ENCODE measurements around the gene BTBD6. TPM values are rescaled to one million over a fixed set of nuclear protein-coding genes. Genes with fewer than 3 reads are reported as not detected.

Gene BTBD6
- total and polyA plus RNA-seq, 9 of the 15 experiments (the other 6 are each of a cell fraction or from before 2014, with no cell fraction given): not detected

DNA sequence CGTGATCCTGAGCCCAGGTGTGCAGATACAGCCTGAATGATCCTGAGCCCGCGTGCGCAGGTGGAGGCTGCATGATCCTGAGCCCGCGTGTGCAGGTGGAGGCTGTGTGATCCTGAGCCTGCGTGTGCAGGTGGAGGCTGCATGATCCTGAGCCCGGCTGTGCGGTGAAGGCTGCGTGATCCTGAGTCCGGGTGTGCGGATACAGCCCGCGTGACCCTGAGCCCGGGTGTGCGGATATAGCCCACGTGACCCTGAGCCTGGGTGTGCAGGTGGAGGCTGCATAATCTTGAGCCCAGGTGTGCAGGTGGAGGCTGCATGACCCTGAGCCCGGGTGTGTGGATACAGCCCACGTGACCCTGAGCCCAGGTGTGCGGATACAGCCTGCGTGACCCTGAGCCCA lies 32.2 kb downstream of the BTBD6 start:
- 96% methylated on average over 3 of the region's 21 CpGs for WGBS (ENCODE audit: insufficient coverage, low coverage, missing lambda C conversion rate)
- Histone ChIP-seq H3K9me3 (replicated peaks; ENCODE audit: control insufficient read depth, insufficient read depth, low read depth, low read length) (no peaks in the 10 kb centered on the region), H3K4me2 (ENCODE audit: insufficient read depth, low read length) (no peak overlapping the region), H3K4me1 (replicated peaks in 1 of 2; ENCODE audit: control insufficient read depth in 2 of 2, insufficient read depth in 2 of 2, low read length in 2 of 2) (peaks cover 0 to 9% of the 10 kb centered on the region in 2 experiments; a peak in 2 of 5 replicates), H3K9ac (ENCODE audit: insufficient read depth in 1 of 2, low read depth in 2 of 2, low read length in 2 of 2) (no peak overlapping the region), H3K79me2 (ENCODE audit: control insufficient read depth, insufficient read depth, low read length) (peaks cover 6% of the 10 kb centered on the region; the same call in 2 of the 3 replicates), H3K4me3 (no peak overlapping the region), H3K27me3 (ENCODE audit: control insufficient read depth in 2 of 2, insufficient read depth in 2 of 2, low read length in 2 of 2) (no peaks in the 10 kb centered on the region), H3K36me3 (ENCODE audit: control insufficient read depth, insufficient read depth, low read length) (peaks cover 3% of the 10 kb centered on the region; the same call in 1 of the 3 replicates), H3K9me1 (ENCODE audit: control insufficient read depth, insufficient read depth, low read length) (no peaks in the 10 kb centered on the region), H4K20me1 (replicated peaks; ENCODE audit: control insufficient read depth, insufficient read depth, low read length) (0 out of 2 replicates have a peak, but pooled peaks cover 4% of the 10 kb centered on the region), H2AFZ (ENCODE audit: low read depth, low read length) (no peak overlapping the region), H3K27ac (ENCODE audit: extremely low read depth, low read depth, low read length) (no peak overlapping the region)
- intact Hi-C loops (cut with micrococcal nuclease): loop anchor here (5.0 kb wide), 1 partner anchor 78 kb away; no protein-coding TSS in a partner anchor
- ATAC-seq: no peak
- FAIRE-seq: no peak
- CTCF ChIA-PET (ENCODE audit: low intra/inter-chr PET ratio): no interaction called here
- BruUV-seq (replicated peaks): no TSS peak
- DNase-seq (ENCODE audit: extremely low read depth in 1 of 4, low spot score in 3 of 4): no peak
- POLR2A ChIA-PET: no interaction called here
- in situ Hi-C loops (cut with MboI): loop anchor here (10.0 kb wide), 1 partner anchor 186 kb away; no protein-coding TSS in a partner anchor
- TF ChIP-seq, protein P1, sequence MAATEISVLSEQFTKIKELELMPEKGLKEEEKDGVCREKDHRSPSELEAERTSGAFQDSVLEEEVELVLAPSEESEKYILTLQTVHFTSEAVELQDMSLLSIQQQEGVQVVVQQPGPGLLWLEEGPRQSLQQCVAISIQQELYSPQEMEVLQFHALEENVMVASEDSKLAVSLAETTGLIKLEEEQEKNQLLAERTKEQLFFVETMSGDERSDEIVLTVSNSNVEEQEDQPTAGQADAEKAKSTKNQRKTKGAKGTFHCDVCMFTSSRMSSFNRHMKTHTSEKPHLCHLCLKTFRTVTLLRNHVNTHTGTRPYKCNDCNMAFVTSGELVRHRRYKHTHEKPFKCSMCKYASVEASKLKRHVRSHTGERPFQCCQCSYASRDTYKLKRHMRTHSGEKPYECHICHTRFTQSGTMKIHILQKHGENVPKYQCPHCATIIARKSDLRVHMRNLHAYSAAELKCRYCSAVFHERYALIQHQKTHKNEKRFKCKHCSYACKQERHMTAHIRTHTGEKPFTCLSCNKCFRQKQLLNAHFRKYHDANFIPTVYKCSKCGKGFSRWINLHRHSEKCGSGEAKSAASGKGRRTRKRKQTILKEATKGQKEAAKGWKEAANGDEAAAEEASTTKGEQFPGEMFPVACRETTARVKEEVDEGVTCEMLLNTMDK (IDR thresholded peaks at IDR 0.05; ENCODE audit: borderline replicate concordance, insufficient read depth, low read depth, low read length, poor library complexity, severe bottlenecking): no peak
- TF ChIP-seq FOXP1 (CRISPR knock-in tag; IDR thresholded peaks at IDR 0.05): no peak
- no peak for TF ChIP-seq HDAC1 (IDR thresholded peaks at IDR 0.05)
- no peak for TF ChIP-seq HDAC6 (IDR thresholded peaks at IDR 0.05; ENCODE audit: low read depth, low read length)
- TF ChIP-seq, protein P2, sequence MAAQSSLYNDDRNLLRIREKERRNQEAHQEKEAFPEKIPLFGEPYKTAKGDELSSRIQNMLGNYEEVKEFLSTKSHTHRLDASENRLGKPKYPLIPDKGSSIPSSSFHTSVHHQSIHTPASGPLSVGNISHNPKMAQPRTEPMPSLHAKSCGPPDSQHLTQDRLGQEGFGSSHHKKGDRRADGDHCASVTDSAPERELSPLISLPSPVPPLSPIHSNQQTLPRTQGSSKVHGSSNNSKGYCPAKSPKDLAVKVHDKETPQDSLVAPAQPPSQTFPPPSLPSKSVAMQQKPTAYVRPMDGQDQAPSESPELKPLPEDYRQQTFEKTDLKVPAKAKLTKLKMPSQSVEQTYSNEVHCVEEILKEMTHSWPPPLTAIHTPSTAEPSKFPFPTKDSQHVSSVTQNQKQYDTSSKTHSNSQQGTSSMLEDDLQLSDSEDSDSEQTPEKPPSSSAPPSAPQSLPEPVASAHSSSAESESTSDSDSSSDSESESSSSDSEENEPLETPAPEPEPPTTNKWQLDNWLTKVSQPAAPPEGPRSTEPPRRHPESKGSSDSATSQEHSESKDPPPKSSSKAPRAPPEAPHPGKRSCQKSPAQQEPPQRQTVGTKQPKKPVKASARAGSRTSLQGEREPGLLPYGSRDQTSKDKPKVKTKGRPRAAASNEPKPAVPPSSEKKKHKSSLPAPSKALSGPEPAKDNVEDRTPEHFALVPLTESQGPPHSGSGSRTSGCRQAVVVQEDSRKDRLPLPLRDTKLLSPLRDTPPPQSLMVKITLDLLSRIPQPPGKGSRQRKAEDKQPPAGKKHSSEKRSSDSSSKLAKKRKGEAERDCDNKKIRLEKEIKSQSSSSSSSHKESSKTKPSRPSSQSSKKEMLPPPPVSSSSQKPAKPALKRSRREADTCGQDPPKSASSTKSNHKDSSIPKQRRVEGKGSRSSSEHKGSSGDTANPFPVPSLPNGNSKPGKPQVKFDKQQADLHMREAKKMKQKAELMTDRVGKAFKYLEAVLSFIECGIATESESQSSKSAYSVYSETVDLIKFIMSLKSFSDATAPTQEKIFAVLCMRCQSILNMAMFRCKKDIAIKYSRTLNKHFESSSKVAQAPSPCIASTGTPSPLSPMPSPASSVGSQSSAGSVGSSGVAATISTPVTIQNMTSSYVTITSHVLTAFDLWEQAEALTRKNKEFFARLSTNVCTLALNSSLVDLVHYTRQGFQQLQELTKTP (IDR thresholded peaks at IDR 0.05; ENCODE audit: low read depth in 1 of 2, partially characterized antibody in 2 of 2): no peak
- no peak for TF ChIP-seq DIDO1 (tag; IDR thresholded peaks at IDR 0.05; ENCODE audit: low read depth)
- TF ChIP-seq RHOXF2B (CRISPR knock-in tag; conservative IDR thresholded peaks at IDR 0.05): no peak
- TF ChIP-seq KAT7 (CRISPR knock-in tag; IDR thresholded peaks at IDR 0.05; ENCODE audit: borderline replicate concordance): no peak
- TF ChIP-seq, protein P3, sequence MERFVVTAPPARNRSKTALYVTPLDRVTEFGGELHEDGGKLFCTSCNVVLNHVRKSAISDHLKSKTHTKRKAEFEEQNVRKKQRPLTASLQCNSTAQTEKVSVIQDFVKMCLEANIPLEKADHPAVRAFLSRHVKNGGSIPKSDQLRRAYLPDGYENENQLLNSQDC (CRISPR knock-in tag; IDR thresholded peaks at IDR 0.05): no peak
- TF ChIP-seq C11orf30 (IDR thresholded peaks at IDR 0.05; ENCODE audit: low read depth): no peak
- TF ChIP-seq GABPB2 (CRISPR knock-in tag; conservative IDR thresholded peaks at IDR 0.05): no peak
- TF ChIP-seq, protein P4, sequence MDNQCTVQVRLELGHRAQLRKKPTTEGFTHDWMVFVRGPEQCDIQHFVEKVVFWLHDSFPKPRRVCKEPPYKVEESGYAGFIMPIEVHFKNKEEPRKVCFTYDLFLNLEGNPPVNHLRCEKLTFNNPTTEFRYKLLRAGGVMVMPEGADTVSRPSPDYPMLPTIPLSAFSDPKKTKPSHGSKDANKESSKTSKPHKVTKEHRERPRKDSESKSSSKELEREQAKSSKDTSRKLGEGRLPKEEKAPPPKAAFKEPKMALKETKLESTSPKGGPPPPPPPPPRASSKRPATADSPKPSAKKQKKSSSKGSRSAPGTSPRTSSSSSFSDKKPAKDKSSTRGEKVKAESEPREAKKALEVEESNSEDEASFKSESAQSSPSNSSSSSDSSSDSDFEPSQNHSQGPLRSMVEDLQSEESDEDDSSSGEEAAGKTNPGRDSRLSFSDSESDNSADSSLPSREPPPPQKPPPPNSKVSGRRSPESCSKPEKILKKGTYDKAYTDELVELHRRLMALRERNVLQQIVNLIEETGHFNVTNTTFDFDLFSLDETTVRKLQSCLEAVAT (IDR thresholded peaks at IDR 0.05): no peak
- no peak for TF ChIP-seq MECOM (CRISPR knock-in tag; IDR thresholded peaks at IDR 0.05)
- no peak for TF ChIP-seq POU5F1 (IDR thresholded peaks at IDR 0.05; ENCODE audit: borderline replicate concordance, low read depth, low read length, partially characterized antibody)
